Activated naive CD8-positive, alpha-beta T cell treated with anti-CD3 and anti-CD28 coated beads, Interleukin-2, amount 50 U/mL, for 24 hours (primary cell): ENCODE measurements around the gene MDM1.
A peak's percentile ranks its signal among the peaks of the same experiment; 100 is the strongest.

Experiments
- ATAC-seq: fragments of 150-1000 bp; cut with Tn5 transposase; one replicate; pipeline ENCODE4 v1.10.0; 2021
- DNase-seq: peaks from one replicate; pipeline ENCODE4 v3.0.0; 2021
- H3K27ac Mint-ChIP-seq: one replicate; pipeline ENCODE4 v1.8.0; 2021; ENCODE audit warnings: mild to moderate bottlenecking, mixed read lengths
- H3K27me3 Mint-ChIP-seq: one replicate; pipeline ENCODE4 v1.8.0; 2021; ENCODE audit warnings: mixed read lengths
- H3K36me3 Mint-ChIP-seq: one replicate; pipeline ENCODE4 v1.8.0; 2021; ENCODE audit warnings: low read depth, mixed read lengths
- H3K4me1 Mint-ChIP-seq: one replicate; pipeline ENCODE4 v1.8.0; 2021; ENCODE audit warnings: mixed read lengths
- H3K4me3 Mint-ChIP-seq: one replicate; pipeline ENCODE4 v1.8.0; 2021; ENCODE audit warnings: mild to moderate bottlenecking, moderate library complexity, mixed read lengths
- H3K9me3 Mint-ChIP-seq: one replicate; pipeline ENCODE4 v1.8.0; 2021; ENCODE audit warnings: mixed read lengths

The MDM1 gene

DNA sequence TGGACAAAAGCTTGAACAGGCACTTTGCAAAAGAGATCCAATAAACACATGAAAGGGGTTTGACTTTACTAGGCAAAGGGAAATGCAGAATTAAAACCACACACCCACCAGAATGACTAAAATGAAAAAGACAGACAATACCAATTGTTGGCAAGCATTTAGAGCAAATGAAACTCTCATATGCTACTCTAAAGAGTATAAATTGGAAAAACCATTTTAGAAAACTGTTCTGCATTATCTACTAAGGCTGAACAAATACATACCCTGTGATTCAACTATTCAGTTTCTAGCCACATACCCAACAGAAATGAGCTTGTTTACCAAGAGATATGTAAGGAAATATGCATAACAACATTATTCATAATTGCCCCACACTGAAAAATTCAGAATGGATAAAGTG, 70.3 kb downstream of the MDM1 start:
- DNase-seq = no peak
- no peak overlapping the region for H3K4me3 Mint-ChIP-seq
- peaks cover 54% of the 10 kb centered on the region for H3K4me1 Mint-ChIP-seq
- ATAC-seq = peak; percentile 33
- H3K27me3 Mint-ChIP-seq = peaks cover 24% of the 10 kb centered on the region
- peaks cover 2% of the 10 kb centered on the region for H3K36me3 Mint-ChIP-seq
- no peaks in the 10 kb centered on the region for H3K9me3 Mint-ChIP-seq
- H3K27ac Mint-ChIP-seq = no peak overlapping the region

DNA sequence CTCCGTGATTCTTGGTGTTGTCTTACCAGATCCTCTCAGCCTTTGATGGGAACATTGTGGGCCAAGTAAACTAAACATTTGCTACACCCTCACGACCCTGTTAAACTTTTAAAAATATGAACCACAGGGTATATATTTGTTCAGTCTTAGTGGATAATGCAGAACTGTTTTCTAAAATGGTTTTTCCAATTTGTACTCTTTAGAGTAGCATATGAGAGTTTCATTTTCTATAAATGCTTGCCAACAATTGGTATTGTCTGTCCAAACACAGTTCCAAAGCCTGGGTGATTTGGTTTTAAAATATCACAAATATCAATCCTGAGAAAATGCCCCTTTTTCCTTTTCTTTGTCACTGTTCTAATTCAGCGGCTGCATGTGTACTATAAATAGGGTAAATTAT, 72.0 kb downstream of the MDM1 start:
- Mint-ChIP-seq H3K27me3 (peaks cover 18% of the 10 kb centered on the region), H3K4me1 (peaks cover 49% of the 10 kb centered on the region), H3K27ac (no peak overlapping the region), H3K36me3 (no peaks in the 10 kb centered on the region), H3K9me3 (no peaks in the 10 kb centered on the region), H3K4me3 (no peak overlapping the region)
- DNase-seq (no peak), ATAC-seq (no peak)

DNA sequence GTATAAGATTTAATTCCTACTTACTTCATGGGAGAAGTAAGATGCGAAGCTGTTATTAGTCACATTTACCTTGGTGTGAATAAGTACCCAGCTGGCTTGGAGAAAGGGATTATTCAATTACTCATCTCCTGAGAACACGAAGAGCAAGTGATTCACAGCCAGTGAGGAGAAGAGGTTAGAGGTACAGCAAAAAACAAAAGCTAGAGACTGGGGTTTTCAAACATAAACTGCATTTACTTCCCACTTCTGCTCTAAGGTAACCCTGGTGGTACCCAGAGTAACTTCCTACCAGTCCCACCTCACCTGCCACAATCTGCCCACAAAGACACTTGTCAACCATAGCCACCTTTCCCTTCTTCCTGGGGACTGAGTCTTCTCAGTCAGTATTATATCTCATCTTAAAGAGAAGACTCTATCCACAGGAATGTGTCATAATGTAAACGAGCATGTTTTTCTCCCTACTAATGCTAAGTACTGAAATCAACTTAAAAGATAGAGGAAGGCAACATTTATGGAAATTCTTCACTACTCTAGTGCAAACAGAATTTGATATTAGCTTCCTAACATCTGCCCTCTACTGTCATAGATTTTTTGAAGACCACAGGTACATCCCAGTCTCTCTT, 72.7 kb downstream of the MDM1 start:
- no peaks in the 10 kb centered on the region for H3K36me3 Mint-ChIP-seq
- peaks cover 16% of the 10 kb centered on the region for H3K27me3 Mint-ChIP-seq
- peak overlapping the region; percentile 8 for H3K4me3 Mint-ChIP-seq
- ATAC-seq (peak; percentile 94), DNase-seq (peak; percentile 38)
- peak overlapping the region; percentile 80 for H3K27ac Mint-ChIP-seq
- H3K9me3 Mint-ChIP-seq = no peaks in the 10 kb centered on the region
- H3K4me1 Mint-ChIP-seq = peaks cover 44% of the 10 kb centered on the region

DNA sequence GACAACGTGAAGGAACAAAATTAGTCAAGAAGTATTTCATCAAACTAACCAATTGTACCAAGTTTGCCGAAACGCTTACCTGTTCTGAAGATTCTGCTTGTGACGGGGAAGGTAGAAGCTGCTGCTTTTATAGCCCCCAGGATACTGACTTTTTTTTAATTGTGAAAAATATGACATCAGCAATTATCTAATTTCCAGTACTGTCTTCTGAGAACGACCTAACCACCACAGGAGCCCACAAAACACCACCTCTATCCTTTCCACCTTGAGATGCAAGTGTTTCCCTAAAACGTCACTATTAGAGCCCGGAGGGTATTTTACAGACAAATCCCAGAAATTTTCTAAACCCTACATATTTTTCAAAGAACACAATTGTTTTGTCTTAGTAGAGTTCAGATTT, 78.7 kb downstream of the MDM1 start, which contains the start of gene IL22:
IL22 (minus strand) TSS at position 101 of the 400 bp plus-strand sequence. CDS start 156 bp downstream, outside the sequence.
- Mint-ChIP-seq H3K27me3 (peaks cover 14% of the 10 kb centered on the region), H3K36me3 (no peaks in the 10 kb centered on the region), H3K4me3 (no peak within 1 kb of the TSS), H3K27ac (no peak within 1 kb of the TSS), H3K4me1 (peaks cover 11% of the 10 kb centered on the region), H3K9me3 (no peaks in the 10 kb centered on the region)
- no peak for ATAC-seq
- no peak for DNase-seq

DNA sequence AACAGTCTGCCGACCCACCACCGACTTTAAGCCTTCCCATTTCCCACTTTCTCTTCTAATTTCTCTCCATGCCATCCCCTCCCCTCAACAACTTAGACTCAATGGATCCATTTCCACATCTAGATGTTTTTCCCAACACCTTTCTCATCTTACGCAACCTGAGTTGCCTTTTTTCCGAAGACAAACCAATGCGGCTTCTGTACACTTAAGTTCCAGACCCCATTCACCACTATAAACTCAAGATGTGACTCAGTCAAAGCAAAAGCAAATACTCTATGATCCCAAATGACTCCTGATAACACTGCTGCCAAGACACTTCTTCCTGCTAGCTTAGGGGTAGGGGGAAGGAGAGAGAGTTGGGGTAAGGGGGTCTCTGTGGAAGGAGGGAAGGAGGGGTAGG, 80.1 kb downstream of the MDM1 start:
- H3K9me3 Mint-ChIP-seq = no peaks in the 10 kb centered on the region
- no peak for DNase-seq
- peaks cover 18% of the 10 kb centered on the region for H3K27me3 Mint-ChIP-seq
- no peak overlapping the region for H3K27ac Mint-ChIP-seq
- H3K4me3 Mint-ChIP-seq = no peak overlapping the region
- H3K4me1 Mint-ChIP-seq = peaks cover 6% of the 10 kb centered on the region
- H3K36me3 Mint-ChIP-seq = no peaks in the 10 kb centered on the region
- no peak for ATAC-seq

DNA sequence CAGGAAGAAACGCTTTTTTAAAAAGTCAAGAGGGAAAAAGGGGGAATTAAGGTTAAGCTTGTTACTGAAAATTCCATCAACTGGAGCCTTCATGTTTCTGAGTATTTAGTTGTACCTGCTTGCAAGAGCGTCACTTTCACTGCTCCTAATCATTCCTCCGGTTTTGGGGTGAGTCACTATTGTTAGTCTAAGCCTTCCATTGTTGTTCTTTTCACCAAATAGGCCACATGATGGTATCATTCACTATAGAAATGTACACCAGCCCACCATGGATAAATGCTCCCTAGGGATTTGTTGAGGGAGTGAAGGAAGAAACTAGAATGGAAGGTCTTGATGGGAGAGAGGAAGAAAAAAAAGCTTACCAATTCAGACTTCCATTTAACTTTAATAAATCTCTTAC, 81.7 kb downstream of the MDM1 start:
- no peaks in the 10 kb centered on the region for H3K9me3 Mint-ChIP-seq
- H3K36me3 Mint-ChIP-seq = no peaks in the 10 kb centered on the region
- peaks cover 3% of the 10 kb centered on the region for H3K4me1 Mint-ChIP-seq
- ATAC-seq (no peak), DNase-seq (no peak)
- H3K27me3 Mint-ChIP-seq = peaks cover 18% of the 10 kb centered on the region
- H3K4me3 Mint-ChIP-seq = no peak overlapping the region
- no peak overlapping the region for H3K27ac Mint-ChIP-seq

DNA sequence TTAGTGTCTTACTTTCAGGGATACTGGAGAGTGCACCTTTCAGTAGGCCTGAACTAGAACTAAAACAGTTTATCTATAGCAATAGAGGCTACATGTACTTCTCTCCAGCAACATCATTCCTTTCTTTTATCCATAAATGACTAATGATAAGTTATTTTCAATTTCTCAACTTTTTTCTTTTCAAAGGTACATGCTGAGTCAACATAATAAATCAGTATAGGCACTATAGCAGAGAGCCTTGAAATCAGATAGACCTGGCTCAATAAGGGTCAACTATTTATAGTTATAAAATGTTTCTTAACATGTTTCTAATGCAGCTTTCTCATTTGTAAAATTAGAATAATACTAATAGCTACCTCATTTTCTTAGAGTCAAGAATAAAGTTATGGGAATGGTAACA, 84.4 kb downstream of the MDM1 start:
- H3K36me3 Mint-ChIP-seq = no peaks in the 10 kb centered on the region

DNA sequence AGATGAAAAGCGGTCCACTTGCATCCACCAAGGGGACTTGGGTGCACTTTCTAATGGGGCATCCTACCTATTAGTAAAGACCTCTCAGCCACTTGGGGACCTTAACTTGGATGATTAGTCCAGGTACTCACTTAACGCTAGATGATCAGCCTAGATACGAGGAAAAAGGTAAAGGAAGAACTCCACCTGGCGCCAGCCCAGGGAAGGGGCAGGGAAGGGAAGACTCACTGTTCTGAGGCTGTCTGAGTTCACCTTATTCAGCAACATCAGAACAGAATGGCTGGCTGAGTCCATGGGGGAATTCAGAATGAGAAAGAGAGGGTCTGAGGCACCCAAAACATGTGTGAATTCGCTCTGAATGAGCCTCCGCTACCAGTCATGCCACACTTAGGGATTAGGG, 85.8 kb downstream of the MDM1 start:
- no peak overlapping the region for H3K27ac Mint-ChIP-seq
- DNase-seq (no peak), ATAC-seq (no peak)
- peaks cover 11% of the 10 kb centered on the region for H3K27me3 Mint-ChIP-seq
- H3K9me3 Mint-ChIP-seq = peaks cover 4% of the 10 kb centered on the region
- no peak overlapping the region for H3K4me3 Mint-ChIP-seq
- peaks cover 11% of the 10 kb centered on the region for H3K4me1 Mint-ChIP-seq
- no peaks in the 10 kb centered on the region for H3K36me3 Mint-ChIP-seq

More for the DNA sequence above, 84.4 kb downstream of the MDM1 start:
- no peak overlapping the region for H3K27ac Mint-ChIP-seq
- DNase-seq (no peak), ATAC-seq (no peak)
- no peak overlapping the region for H3K4me3 Mint-ChIP-seq
- peaks cover 13% of the 10 kb centered on the region for H3K27me3 Mint-ChIP-seq
- H3K4me1 Mint-ChIP-seq = peaks cover 5% of the 10 kb centered on the region
- peaks cover 2% of the 10 kb centered on the region for H3K9me3 Mint-ChIP-seq

DNA sequence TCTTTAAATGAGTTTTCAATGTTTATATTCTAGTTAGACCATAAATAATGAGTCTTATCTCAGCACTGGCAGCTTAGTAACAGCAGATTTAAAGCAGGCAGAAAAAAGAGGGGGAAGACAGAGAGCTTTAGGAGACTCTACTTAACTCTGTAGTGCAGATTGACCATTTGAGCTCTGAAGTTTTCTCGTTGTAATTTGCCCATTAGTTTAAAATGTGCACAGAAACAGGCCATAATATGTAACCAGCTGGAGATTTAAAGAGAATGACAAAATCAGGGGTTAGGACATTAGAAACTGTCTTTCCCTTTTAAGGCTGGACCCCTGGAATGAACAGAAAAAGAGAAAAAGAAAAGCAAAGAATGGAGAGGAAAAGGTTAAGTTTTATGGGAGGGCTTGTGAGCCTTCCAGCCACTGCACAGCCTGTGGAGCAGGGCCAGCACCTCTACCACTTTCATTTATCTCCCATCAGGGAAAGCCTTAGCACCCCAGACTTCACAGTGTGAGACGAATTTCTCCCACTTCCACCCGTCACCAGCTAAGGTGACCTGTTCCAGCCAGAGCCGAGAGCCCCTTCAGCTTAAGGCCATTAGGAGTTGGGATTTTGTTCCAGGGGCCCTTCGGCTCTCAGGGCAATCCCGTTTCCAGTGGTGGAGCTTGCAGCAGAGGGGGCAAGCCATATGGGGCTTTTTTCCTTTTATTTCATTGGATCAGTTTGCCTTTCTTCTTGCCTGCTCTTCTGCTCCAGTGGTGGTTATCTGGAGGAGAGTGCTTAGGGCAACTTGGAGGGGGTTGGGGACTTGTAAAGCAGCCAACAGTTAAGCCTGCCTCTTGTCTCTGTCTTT, 86.8 kb downstream of the MDM1 start:
- peaks cover 11% of the 10 kb centered on the region for H3K27me3 Mint-ChIP-seq
- no peak for ATAC-seq
- peaks cover 4% of the 10 kb centered on the region for H3K9me3 Mint-ChIP-seq
- H3K36me3 Mint-ChIP-seq = no peaks in the 10 kb centered on the region
- DNase-seq = no peak
- H3K27ac Mint-ChIP-seq = no peak overlapping the region
- H3K4me3 Mint-ChIP-seq = no peak overlapping the region
- H3K4me1 Mint-ChIP-seq = peaks cover 20% of the 10 kb centered on the region
